HuH-7.5 (cell line): ENCODE measurements around the gene FRMD6.
"Not testable (repeated sequence)": the region's sequence is repeated elsewhere in the genome, so short reads cannot be mapped to it uniquely, and the experiment has no call there.

Experiments used
- DNase-seq: peaks from one replicate; pipeline ENCODE4 v3.0.0; 2011; ENCODE audit warnings: low spot score

FRMD6 gene

GRCh38 chr14:51630987-51631386 lies 20.7 kb upstream of the FRMD6 start:
- no peak for DNase-seq

- DNase-seq, result not testable (repeated sequence)
Measured at GRCh38 chr14:51633298-51633697, 18.4 kb upstream of the FRMD6 start.

- no peak for DNase-seq
Measured at GRCh38 chr14:51636109-51636508, 15.6 kb upstream of the FRMD6 start.

GRCh38 chr14:51638071-51638944 lies 13.4 kb upstream of the FRMD6 start:
- DNase-seq, result peak; percentile 32

- no peak for DNase-seq
Measured at GRCh38 chr14:51639668-51640316, 11.9 kb upstream of the FRMD6 start.

- no peak for DNase-seq
Measured at GRCh38 chr14:51643140-51643539, 8.6 kb upstream of the FRMD6 start.

- DNase-seq, result no peak
Measured at GRCh38 chr14:51644217-51644933, 7.3 kb upstream of the FRMD6 start.

- DNase-seq, result no peak
Measured at GRCh38 chr14:51648296-51648695, 3.4 kb upstream of the FRMD6 start.

- peak; percentile 10 for DNase-seq
Measured at GRCh38 chr14:51650716-51651387, 858 bp upstream of the FRMD6 start.

- peak; percentile 32 for DNase-seq
Measured at GRCh38 chr14:51652168-51653078, 713 bp downstream of the FRMD6 start.

- DNase-seq, result no peak
Measured at GRCh38 chr14:51653079-51653774, 1.5 kb downstream of the FRMD6 start.

- no peak for DNase-seq
Measured at GRCh38 chr14:51653775-51654532, 2.2 kb downstream of the FRMD6 start.

GRCh38 chr14:51654533-51654845 lies 2.8 kb downstream of the FRMD6 start:
- DNase-seq, result no peak

GRCh38 chr14:51657762-51658161 lies 6.1 kb downstream of the FRMD6 start:
- DNase-seq, result no peak

GRCh38 chr14:51658441-51659173 lies 6.9 kb downstream of the FRMD6 start:
- no peak for DNase-seq

GRCh38 chr14:51660741-51661140 lies 9.0 kb downstream of the FRMD6 start:
- no peak for DNase-seq

GRCh38 chr14:51661504-51661903 lies 9.8 kb downstream of the FRMD6 start:
- DNase-seq, result no peak

- DNase-seq, result no peak
Measured at GRCh38 chr14:51663783-51664326, 12.1 kb downstream of the FRMD6 start.

- DNase-seq, result no peak
Measured at GRCh38 chr14:51666070-51666469, 14.4 kb downstream of the FRMD6 start.
